Measurements from ENCODE around the gene TIMM22. TPM values are rescaled to one million over a fixed set of nuclear protein-coding genes. Genes with fewer than 3 reads are reported as not detected.

The TIMM22 gene
- total RNA-seq, 1 experiment from 2014 or later, result 20.0 TPM

- H3K4me1 ChIP-seq (ENCODE audit: insufficient read depth, low read length, poor library complexity, severe bottlenecking), result peaks cover 12% of the 10 kb centered on the region
- no peak overlapping the region for H3K27ac ChIP-seq (ENCODE audit: low read depth, low read length, poor library complexity, severe bottlenecking)
- no peaks in the 10 kb centered on the region for H3K9me3 ChIP-seq (ENCODE audit: low read depth, low read length, poor library complexity, severe bottlenecking)
- no peaks in the 10 kb centered on the region for H3K36me3 ChIP-seq (ENCODE audit: insufficient read depth, low read length, poor library complexity, severe bottlenecking)
- no peak for DNase-seq (ENCODE audit: low spot score)
- H3K4me3 ChIP-seq (ENCODE audit: low read depth, low read length, poor library complexity, severe bottlenecking), result no peak overlapping the region
- TF ChIP-seq CTCF (conservative IDR thresholded peaks at IDR 0.05; ENCODE audit: low read depth, low read length), result no peak
- no peak for TF ChIP-seq EZH2 (IDR thresholded peaks at IDR 0.05; ENCODE audit: borderline replicate concordance, low read depth, low read length, poor library complexity, severe bottlenecking)
- intact Hi-C loops (cut with micrococcal nuclease; ENCODE audit: unreplicated experiment), result no loop called here
- CTCF ChIA-PET, result no interaction called here
- BruUV-seq (replicated peaks), result no TSS peak
- POLR2A ChIA-PET (ENCODE audit: low non-redundant PET), result no interaction called here
- H3K27me3 ChIP-seq (replicated peaks; ENCODE audit: insufficient read depth, low read depth, low read length, poor library complexity), result no peaks in the 10 kb centered on the region
Observed at GRCh38 chr17:1039511-1040215, 42.7 kb downstream of the TIMM22 start.

GRCh38 chr17:1040216-1040600 lies 43.3 kb downstream of the TIMM22 start:
- ChIA-PET POLR2A (ENCODE audit: low non-redundant PET) (no interaction called here), CTCF (no interaction called here)
- H3K9me3 ChIP-seq (ENCODE audit: low read depth, low read length, poor library complexity, severe bottlenecking), result no peaks in the 10 kb centered on the region
- H3K27ac ChIP-seq (ENCODE audit: low read depth, low read length, poor library complexity, severe bottlenecking), result no peak overlapping the region
- intact Hi-C loops (cut with micrococcal nuclease; ENCODE audit: unreplicated experiment), result no loop called here
- no peak for TF ChIP-seq EZH2 (IDR thresholded peaks at IDR 0.05; ENCODE audit: borderline replicate concordance, low read depth, low read length, poor library complexity, severe bottlenecking)
- no peak for TF ChIP-seq CTCF (conservative IDR thresholded peaks at IDR 0.05; ENCODE audit: low read depth, low read length)
- no peak for DNase-seq (ENCODE audit: low spot score)
- H3K4me3 ChIP-seq (ENCODE audit: low read depth, low read length, poor library complexity, severe bottlenecking), result no peak overlapping the region
- no TSS peak for BruUV-seq (replicated peaks)
- no peaks in the 10 kb centered on the region for H3K27me3 ChIP-seq (replicated peaks; ENCODE audit: insufficient read depth, low read depth, low read length, poor library complexity)
- no peaks in the 10 kb centered on the region for H3K36me3 ChIP-seq (ENCODE audit: insufficient read depth, low read length, poor library complexity, severe bottlenecking)
- peaks cover 12% of the 10 kb centered on the region for H3K4me1 ChIP-seq (ENCODE audit: insufficient read depth, low read length, poor library complexity, severe bottlenecking)

GRCh38 chr17:1041746-1042145 lies 44.8 kb downstream of the TIMM22 start:
- Histone ChIP-seq H3K4me3 (ENCODE audit: low read depth, low read length, poor library complexity, severe bottlenecking) (no peak overlapping the region), H3K36me3 (ENCODE audit: insufficient read depth, low read length, poor library complexity, severe bottlenecking) (no peaks in the 10 kb centered on the region), H3K27me3 (replicated peaks; ENCODE audit: insufficient read depth, low read depth, low read length, poor library complexity) (no peaks in the 10 kb centered on the region), H3K4me1 (ENCODE audit: insufficient read depth, low read length, poor library complexity, severe bottlenecking) (peaks cover 12% of the 10 kb centered on the region), H3K27ac (ENCODE audit: low read depth, low read length, poor library complexity, severe bottlenecking) (no peak overlapping the region), H3K9me3 (ENCODE audit: low read depth, low read length, poor library complexity, severe bottlenecking) (no peaks in the 10 kb centered on the region)
- TF ChIP-seq EZH2 (IDR thresholded peaks at IDR 0.05; ENCODE audit: borderline replicate concordance, low read depth, low read length, poor library complexity, severe bottlenecking) (no peak), CTCF (conservative IDR thresholded peaks at IDR 0.05; ENCODE audit: low read depth, low read length) (no peak)
- CTCF ChIA-PET, result no interaction called here
- no TSS peak for BruUV-seq (replicated peaks)
- POLR2A ChIA-PET (ENCODE audit: low non-redundant PET), result no interaction called here
- no peak for DNase-seq (ENCODE audit: low spot score)
- intact Hi-C loops (cut with micrococcal nuclease; ENCODE audit: unreplicated experiment), result no loop called here

All from A673 (cell line).